Cardiac fibroblast (primary cell): Measurements from ENCODE around the gene PARP11.
A peak's percentile ranks its signal among the peaks of the same experiment; 100 is the strongest.

Experiments used
- DNase-seq, 2 donors: peaks; one replicate each; pipeline versions ENCODE4 v3.0.0 to v3.0.0-alpha.2; 2010; ENCODE audit warnings: low read depth in 2 of 2
- H3K4me3 ChIP-seq, 2 donors: replicated peaks in 1 of 2; 1 replicate in 1 of 2; 2 replicates in 1 of 2; pipeline ENCODE4 v1.5.1; 2011; ENCODE audit warnings: low read depth in 2 of 2, low read length in 2 of 2, mild to moderate bottlenecking in 2 of 2, moderate library complexity in 1 of 2
- TF ChIP-seq, protein P1 (sequence below): IDR thresholded peaks from one replicate; pipeline ENCODE4 v1.5.1; 2011; ENCODE audit warnings: low read depth, mild to moderate bottlenecking, low read length, inconsistent platforms

The PARP11 gene

DNA sequence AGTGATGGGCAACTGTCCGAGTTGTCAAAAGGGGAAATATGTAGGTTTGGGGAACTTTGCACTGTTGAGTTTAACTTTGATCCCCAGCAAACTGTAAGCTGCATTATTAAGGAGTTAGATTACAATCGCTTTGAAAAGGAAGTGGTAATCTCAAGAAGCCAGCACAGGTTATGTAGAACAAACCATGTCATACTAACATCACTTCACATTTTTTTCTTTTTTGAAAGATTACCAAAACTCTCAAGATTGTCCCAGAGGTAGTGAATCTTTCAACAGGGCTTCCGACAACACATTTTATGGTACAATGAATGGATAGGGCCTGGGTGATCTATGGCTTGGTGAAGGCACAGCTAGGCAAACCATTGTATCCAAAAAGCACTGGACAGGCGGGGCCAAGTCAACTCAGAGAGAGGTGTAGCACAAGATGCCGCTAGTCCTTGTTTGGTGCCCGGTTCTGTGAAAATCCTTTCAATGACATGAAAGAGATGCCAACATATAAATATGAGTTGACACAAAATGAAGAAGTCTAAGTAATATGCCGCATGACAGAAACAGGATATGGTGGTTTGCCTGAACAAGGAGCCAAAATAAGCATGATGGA, 24.3 kb upstream of the PARP11 start:
- TF ChIP-seq, protein P1, sequence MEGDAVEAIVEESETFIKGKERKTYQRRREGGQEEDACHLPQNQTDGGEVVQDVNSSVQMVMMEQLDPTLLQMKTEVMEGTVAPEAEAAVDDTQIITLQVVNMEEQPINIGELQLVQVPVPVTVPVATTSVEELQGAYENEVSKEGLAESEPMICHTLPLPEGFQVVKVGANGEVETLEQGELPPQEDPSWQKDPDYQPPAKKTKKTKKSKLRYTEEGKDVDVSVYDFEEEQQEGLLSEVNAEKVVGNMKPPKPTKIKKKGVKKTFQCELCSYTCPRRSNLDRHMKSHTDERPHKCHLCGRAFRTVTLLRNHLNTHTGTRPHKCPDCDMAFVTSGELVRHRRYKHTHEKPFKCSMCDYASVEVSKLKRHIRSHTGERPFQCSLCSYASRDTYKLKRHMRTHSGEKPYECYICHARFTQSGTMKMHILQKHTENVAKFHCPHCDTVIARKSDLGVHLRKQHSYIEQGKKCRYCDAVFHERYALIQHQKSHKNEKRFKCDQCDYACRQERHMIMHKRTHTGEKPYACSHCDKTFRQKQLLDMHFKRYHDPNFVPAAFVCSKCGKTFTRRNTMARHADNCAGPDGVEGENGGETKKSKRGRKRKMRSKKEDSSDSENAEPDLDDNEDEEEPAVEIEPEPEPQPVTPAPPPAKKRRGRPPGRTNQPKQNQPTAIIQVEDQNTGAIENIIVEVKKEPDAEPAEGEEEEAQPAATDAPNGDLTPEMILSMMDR = no peak
- no peak overlapping the region for H3K4me3 ChIP-seq
- no peak for DNase-seq

DNA sequence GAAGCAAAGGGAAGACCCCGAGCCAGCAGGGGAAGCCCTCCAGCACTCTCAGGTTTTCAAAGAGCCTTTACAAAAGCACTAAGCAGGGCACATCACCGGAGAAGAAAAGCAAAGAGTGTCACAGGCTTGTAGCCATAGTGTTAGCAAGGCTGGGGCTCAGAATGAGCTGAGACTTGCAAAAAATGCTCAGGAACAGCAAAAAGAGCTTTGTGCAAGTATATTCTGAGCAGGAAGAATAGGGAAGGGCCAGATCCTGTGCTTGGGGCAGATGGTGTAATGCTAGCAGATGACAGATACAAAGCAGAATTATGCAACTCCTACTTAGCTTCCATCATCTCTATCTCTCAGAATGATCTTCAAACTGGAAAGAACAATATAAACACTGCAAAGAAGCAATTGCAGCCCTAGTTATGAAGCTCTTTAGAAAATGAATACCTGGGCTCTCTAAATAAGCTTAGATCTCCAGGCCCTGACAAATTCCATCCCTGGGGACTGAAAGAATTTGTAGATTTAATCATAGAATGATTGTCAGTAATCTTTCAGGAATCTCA, 23.7 kb upstream of the PARP11 start:
- no peak overlapping the region for H3K4me3 ChIP-seq
- TF ChIP-seq, protein P1 = no peak
- peak; percentile 8 for DNase-seq

DNA sequence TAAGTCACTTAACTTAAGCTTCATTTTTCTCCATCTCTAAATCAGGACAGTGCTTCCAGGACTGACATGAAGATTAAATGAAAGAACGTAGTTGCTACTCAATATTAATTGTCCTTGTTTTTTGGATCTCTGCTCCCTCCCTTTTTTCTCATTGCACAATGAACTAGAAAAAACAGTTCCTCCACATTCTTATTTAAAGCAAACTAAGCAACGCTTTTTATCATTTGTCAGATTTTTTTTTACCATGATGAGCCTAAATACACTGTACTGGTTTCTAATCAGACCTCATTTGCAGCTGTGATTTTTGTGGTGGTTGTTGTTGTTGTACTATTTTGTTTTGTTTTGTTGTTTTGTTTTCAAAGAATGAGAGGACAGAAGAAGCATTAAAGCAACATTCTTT, 23.2 kb upstream of the PARP11 start:
- TF ChIP-seq, protein P1 = no peak
- DNase-seq = no peak
- H3K4me3 ChIP-seq = no peak overlapping the region

DNA sequence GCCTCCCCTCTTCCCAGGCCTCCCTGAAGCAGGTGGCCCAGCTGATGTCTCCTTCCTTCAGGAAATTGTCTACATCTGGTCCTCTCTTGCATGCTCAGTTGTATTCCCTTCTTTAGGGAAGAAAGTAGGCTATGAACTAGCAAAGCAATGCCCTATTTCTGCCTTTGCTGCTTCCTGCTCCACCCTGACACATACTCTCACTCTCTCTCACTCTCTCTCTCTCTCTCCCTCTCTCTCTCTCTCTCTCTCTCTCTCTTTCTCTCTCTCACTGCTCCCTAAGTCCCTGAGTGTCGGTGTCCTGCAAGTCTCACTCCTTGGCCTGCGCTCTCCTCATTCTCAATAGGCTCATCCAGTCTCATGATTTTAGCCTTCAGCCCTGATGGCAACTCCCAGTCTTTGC, 19.4 kb upstream of the PARP11 start:
- H3K4me3 ChIP-seq = no peak overlapping the region
- TF ChIP-seq, protein P1 = no peak
- no peak for DNase-seq

DNA sequence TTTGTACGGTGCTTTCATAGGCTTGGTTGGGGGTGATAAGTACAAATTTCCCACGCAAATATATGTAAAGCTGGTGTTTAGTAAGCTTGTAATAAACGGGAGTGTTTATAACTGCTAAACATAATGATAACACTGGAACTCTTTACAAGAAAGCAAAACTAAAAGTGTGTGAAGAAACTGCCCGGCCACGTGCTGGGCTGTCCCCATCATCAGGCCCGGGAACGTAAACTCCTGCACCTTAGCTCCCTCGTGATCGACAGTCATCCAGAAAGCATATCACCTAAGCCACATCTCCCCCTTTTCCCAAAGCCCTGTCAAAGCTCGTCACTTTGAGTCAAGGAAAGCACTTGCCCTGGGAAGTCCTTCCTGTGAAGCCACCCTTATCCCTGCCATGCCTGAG, 18.0 kb upstream of the PARP11 start:
- H3K4me3 ChIP-seq = no peak overlapping the region
- TF ChIP-seq, protein P1 = no peak
- DNase-seq = no peak

DNA sequence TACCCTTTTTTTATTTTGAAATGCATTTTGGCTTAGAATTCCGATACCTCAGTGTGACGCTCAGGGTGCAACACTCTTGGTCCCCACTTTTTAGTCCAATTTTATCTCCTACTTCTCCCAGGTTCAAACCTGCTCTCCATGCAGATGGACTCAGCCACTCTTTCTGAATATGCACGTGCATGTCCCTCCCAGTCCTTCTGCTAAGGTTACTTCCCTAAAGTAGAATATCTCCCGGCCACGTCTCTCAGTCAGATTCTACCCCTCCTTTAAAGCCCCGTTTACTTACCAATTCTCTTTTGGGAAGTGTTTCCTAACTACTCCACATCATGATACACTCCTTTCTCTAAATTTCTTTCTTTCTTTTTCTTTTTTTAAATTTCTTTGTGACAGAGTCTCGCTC, 15.5 kb upstream of the PARP11 start:
- H3K4me3 ChIP-seq = no peak overlapping the region
- DNase-seq = no peak
- TF ChIP-seq, protein P1 = no peak
